H1 (cell line): ENCODE measurements around the gene DDR2. TPM values are rescaled to one million over a fixed set of nuclear protein-coding genes. Genes with fewer than 3 reads are reported as not detected.

Source experiments
- CTCF ChIA-PET: fragments of 300-600 bp; sonication (Branson Sonifier 250); formaldehyde crosslinking; loops from one replicate; lab custom pipeline; 2021; ENCODE audit not compliant: partially characterized antibody; lab: Charles Lee
- POLR2A ChIA-PET: fragments of 300-600 bp; sonication (Branson Sonifier 250); formaldehyde crosslinking; loops from one replicate; lab custom pipeline; 2021; ENCODE audit warnings: inconsistent platforms; ENCODE audit not compliant: partially characterized antibody; lab: Charles Lee
- DNase-seq, 2 experiments: peaks; one replicate each; pipeline versions ENCODE4 v3.0.0 to v3.0.0-alpha.2; 2010 to 2022; ENCODE audit warnings: low spot score in 2 of 2, low read depth in 1 of 2, mixed read lengths in 1 of 2
- FAIRE-seq: peaks from 2 replicates; lab custom pipeline; 2011; peaks lifted over from hg19 to GRCh38; lab: Jason Lieb, UNC
- H2AFZ ChIP-seq: 2 replicates; pipeline ENCODE4 v1.8.1; 2012; ENCODE audit warnings: low read length, inconsistent platforms
- H2AK5ac ChIP-seq: 2 replicates; pipeline ENCODE4 v1.6.1; 2013; ENCODE audit warnings: low read depth, low read length
- H2BK120ac ChIP-seq: replicated peaks from 2 replicates; pipeline ENCODE3; 2013; ENCODE audit warnings: low read depth, low read length, inconsistent platforms
- H2BK12ac ChIP-seq: 2 replicates; pipeline ENCODE4 v1.6.1; 2013; ENCODE audit warnings: low read depth, low read length
- H2BK15ac ChIP-seq: 2 replicates; pipeline ENCODE4 v1.6.1; 2013; ENCODE audit warnings: low read length
- H2BK20ac ChIP-seq: 2 replicates; pipeline ENCODE4 v1.6.1; 2013; ENCODE audit warnings: low read length
- H2BK5ac ChIP-seq: 2 replicates; pipeline ENCODE4 v1.6.1; 2013; ENCODE audit warnings: low read depth, low read length
- H3K14ac ChIP-seq: 2 replicates; pipeline ENCODE4 v1.6.1; 2013; ENCODE audit warnings: inconsistent platforms; ENCODE audit not compliant: insufficient read length
- H3K18ac ChIP-seq: 2 replicates; pipeline ENCODE4 v1.6.1; 2013; ENCODE audit warnings: low read length; ENCODE audit errors: extremely low read depth
- H3K23ac ChIP-seq: 2 replicates; pipeline ENCODE4 v1.6.1; 2013; ENCODE audit warnings: inconsistent platforms; ENCODE audit not compliant: insufficient read length
- H3K23me2 ChIP-seq: 2 replicates; pipeline ENCODE4 v1.6.1; 2013; ENCODE audit warnings: low read depth, low read length
- H3K27ac ChIP-seq: 2 replicates; pipeline ENCODE4 v1.6.1; 2011; ENCODE audit warnings: low read depth, low read length, inconsistent platforms
- H3K27me3 ChIP-seq, 4 experiments: replicated peaks in 1 of 4; 1 replicate in 1 of 4; 2 replicates in 3 of 4; pipeline versions ENCODE4 v1.6.1 to v1.8.1; 2011 to 2013; ENCODE audit warnings: low read length in 3 of 4, mild to moderate bottlenecking in 3 of 4, inconsistent platforms in 2 of 4, mixed read lengths in 2 of 4, moderate library complexity in 1 of 4; ENCODE audit not compliant: control insufficient read depth in 3 of 4, insufficient read depth in 3 of 4; ENCODE audit errors: extremely low read depth in 1 of 4
- H3K36me3 ChIP-seq, 4 experiments: 2 replicates each; pipeline versions ENCODE4 v1.6.1 to v1.8.1; 2011 to 2013; ENCODE audit warnings: mild to moderate bottlenecking in 4 of 4, low read length in 3 of 4, moderate library complexity in 2 of 4, control low read depth in 1 of 4, inconsistent platforms in 1 of 4; ENCODE audit not compliant: insufficient read depth in 4 of 4, control insufficient read depth in 2 of 4
- H3K4ac ChIP-seq: replicated peaks from 2 replicates; pipeline ENCODE3; 2013; ENCODE audit warnings: low read length, low read depth, mixed read lengths, inconsistent platforms; ENCODE audit not compliant: insufficient read length
- H3K4me1 ChIP-seq, 4 experiments: replicated peaks in 1 of 4; 1 replicate in 1 of 4; 2 replicates in 3 of 4; pipeline versions ENCODE4 v1.6.1 to v1.8.1; 2011 to 2013; ENCODE audit warnings: low read length in 3 of 4, inconsistent platforms in 2 of 4, mixed read lengths in 1 of 4; ENCODE audit not compliant: insufficient read depth in 4 of 4, control insufficient read depth in 3 of 4
- H3K4me2 ChIP-seq, 2 experiments: 2 replicates each; pipeline versions ENCODE4 v1.6.1 to v1.8.1; 2011 to 2013; ENCODE audit warnings: low read depth in 2 of 2, low read length in 2 of 2, control low read depth in 1 of 2, inconsistent platforms in 1 of 2, mild to moderate bottlenecking in 1 of 2; ENCODE audit not compliant: insufficient read depth in 1 of 2
- H3K4me3 ChIP-seq, 4 experiments: fragments of 200-600, 300-600 bp in 1 of 4; sonication (generic), shearing (Covaris generic), sonication (Bioruptor Twin) in 1 of 4; 2 replicates each; pipeline versions ENCODE4 v1.5.1 to v1.8.1; 2011 to 2016; ENCODE audit warnings: low read length in 4 of 4, low read depth in 3 of 4, control low read depth in 2 of 4, inconsistent platforms in 2 of 4, mild to moderate bottlenecking in 2 of 4, mixed read lengths in 1 of 4, moderate library complexity in 1 of 4; ENCODE audit not compliant: insufficient read depth in 2 of 4; ENCODE audit errors: extremely low read depth in 1 of 4
- H3K56ac ChIP-seq: replicated peaks from 2 replicates; pipeline ENCODE3; 2013; ENCODE audit warnings: low read depth, mild to moderate bottlenecking, mixed read lengths, low read length, inconsistent platforms; ENCODE audit not compliant: insufficient read length
- H3K79me1 ChIP-seq: 2 replicates; pipeline ENCODE4 v1.6.1; 2013; ENCODE audit warnings: low read depth, low read length, control low read depth
- H3K79me2 ChIP-seq, 2 experiments: 2 replicates each; pipeline versions ENCODE4 v1.6.1 to v1.8.1; 2012 to 2013; ENCODE audit warnings: low read length in 2 of 2, mild to moderate bottlenecking in 2 of 2, inconsistent platforms in 1 of 2; ENCODE audit not compliant: insufficient read depth in 2 of 2, control insufficient read depth in 1 of 2
- H3K9ac ChIP-seq, 4 experiments: replicated peaks in 1 of 4; 1 replicate in 1 of 4; 2 replicates in 3 of 4; pipeline versions ENCODE4 v1.6.1 to v1.8.1; 2011 to 2013; ENCODE audit warnings: low read depth in 3 of 4, low read length in 3 of 4, control low read depth in 2 of 4, mild to moderate bottlenecking in 2 of 4, moderate library complexity in 2 of 4, inconsistent platforms in 1 of 4; ENCODE audit errors: extremely low read depth in 1 of 4
- H3K9me3 ChIP-seq, 2 experiments: 2 replicates each; pipeline versions ENCODE4 v1.6.1 to v1.8.1; 2012 to 2013; ENCODE audit warnings: mild to moderate bottlenecking in 2 of 2, moderate library complexity in 2 of 2, control low read depth in 1 of 2, inconsistent platforms in 1 of 2, low read depth in 1 of 2, low read length in 1 of 2, mixed read lengths in 1 of 2; ENCODE audit not compliant: insufficient read depth in 2 of 2
- H4K20me1 ChIP-seq, 2 experiments: replicated peaks in 1 of 2; 2 replicates each; pipeline versions ENCODE3 to v1.8.1; 2011 to 2013; ENCODE audit warnings: inconsistent platforms in 2 of 2, low read length in 2 of 2, mild to moderate bottlenecking in 1 of 2; ENCODE audit not compliant: insufficient read depth in 2 of 2, control insufficient read depth in 1 of 2
- H4K5ac ChIP-seq: 2 replicates; pipeline ENCODE4 v1.6.1; 2013; ENCODE audit warnings: low read length, low read depth, mixed read lengths, inconsistent platforms; ENCODE audit not compliant: insufficient read length
- H4K8ac ChIP-seq: 2 replicates; pipeline ENCODE4 v1.8.0; 2013; ENCODE audit warnings: mild to moderate bottlenecking, moderate library complexity, low read length, inconsistent platforms; ENCODE audit not compliant: insufficient read depth; ENCODE audit errors: extremely low read depth
- H4K91ac ChIP-seq: replicated peaks from 2 replicates; pipeline ENCODE3; 2013; ENCODE audit warnings: low read length, mixed read lengths, inconsistent platforms; ENCODE audit not compliant: insufficient read length
- CEBPB ChIP-seq: IDR thresholded peaks from 2 replicates; pipeline ENCODE4 v1.6.1; 2012; ENCODE audit warnings: low read depth, low read length
- CHD1 ChIP-seq: IDR thresholded peaks from 2 replicates; pipeline ENCODE4 v1.6.1; 2012; ENCODE audit warnings: low read depth, low read length, improper control_type of control experiment
- CTBP2 ChIP-seq: IDR thresholded peaks from 2 replicates; pipeline ENCODE4 v1.7.0; 2011; ENCODE audit warnings: borderline replicate concordance, mild to moderate bottlenecking, moderate library complexity, mixed read lengths, low read length; ENCODE audit not compliant: insufficient read depth, insufficient read length
- GABPA ChIP-seq: IDR thresholded peaks from 2 replicates; pipeline ENCODE4 v1.6.1; 2011; ENCODE audit warnings: mild to moderate bottlenecking, low read length, moderate library complexity, borderline replicate concordance; ENCODE audit not compliant: insufficient read depth
- JUND ChIP-seq: IDR thresholded peaks from 2 replicates; pipeline ENCODE4 v1.6.1; 2011; ENCODE audit warnings: mild to moderate bottlenecking, improper control_type of control experiment, low read length
- RXRA ChIP-seq: IDR thresholded peaks from 2 replicates; pipeline ENCODE4 v1.6.1; 2011; ENCODE audit warnings: low read depth, mild to moderate bottlenecking, low read length, moderate library complexity; ENCODE audit not compliant: insufficient read depth
- SIRT6 ChIP-seq: IDR thresholded peaks from one replicate; pipeline ENCODE4 v1.7.1; 2012; ENCODE audit warnings: low read length, inconsistent platforms
- SIX5 ChIP-seq: IDR thresholded peaks from 2 replicates; pipeline ENCODE4 v1.6.1; 2011; ENCODE audit warnings: mild to moderate bottlenecking, low read depth, low read length
- SP2 ChIP-seq: IDR thresholded peaks from 2 replicates; pipeline ENCODE4 v1.6.1; 2012; ENCODE audit warnings: mild to moderate bottlenecking, low read length, inconsistent platforms
- ZNF274 ChIP-seq: IDR thresholded peaks from 2 replicates; pipeline ENCODE4 v1.7.0; 2012; ENCODE audit warnings: low read length, borderline replicate concordance; ENCODE audit errors: extremely low read depth
- WGBS, 2 experiments: shearing (Covaris generic) in 1 of 2; methylation state at CpG; one replicate each; pipeline versions ENCODE4 v1.1.6 to v1.1.7; 2013 to 2015; ENCODE audit warnings: low lambda C conversion rate in 2 of 2, mixed read lengths in 2 of 2, inconsistent platforms in 1 of 2, low coverage in 1 of 2, missing lambda C conversion rate in 1 of 2; ENCODE audit not compliant: insufficient replicate concordance in 2 of 2, insufficient coverage in 1 of 2, insufficient read length in 1 of 2; ENCODE audit errors: extremely low coverage in 1 of 2, missing lambda C conversion rate in 1 of 2; 5-methylcytosine and 5-hydroxymethylcytosine counted together
- polyA plus RNA-seq, 7 experiments: library from polyadenylated mRNA; depleted of rRNA in 3 of 7; stranded (reverse) in 5 of 7; unstranded in 2 of 7; fragments of >200 nt in 5 of 7; fragments of 200-250 nt in 2 of 7; gene quantifications; 1 replicate in 5 of 7; 2 replicates in 1 of 7; 4 replicates in 1 of 7; pipeline versions ENCODE4 v1.2.1 to v1.2.3, GENCODE V29; 2011 to 2013; ENCODE audit warnings: missing spikeins in 2 of 7, mixed read lengths in 2 of 7
- total RNA-seq: library from RNA; stranded (reverse); fragmentation: NEBNext Ultra II Directional; extraction: Animal tissue kit (Norgen Biotek cat#: 25700); gene quantifications from 2 replicates; pipeline ENCODE4 v1.2.1, GENCODE V29; 2021
- TF ChIP-seq, protein P1 (sequence below), 3 experiments: IDR thresholded peaks; 1 replicate in 2 of 3; 2 replicates in 1 of 3; pipeline versions ENCODE4 v1.5.1 to v1.6.1; 2011; ENCODE audit warnings: low read length in 3 of 3, mild to moderate bottlenecking in 3 of 3, inconsistent platforms in 2 of 3, low read depth in 1 of 3, moderate library complexity in 1 of 3; ENCODE audit not compliant: insufficient read depth in 1 of 3; ENCODE audit errors: control extremely low read depth in 1 of 3

DDR2 gene
- total and polyA plus RNA-seq, 2 of the 8 experiments (the other 6 are each of a cell fraction or from before 2014, with no cell fraction given), result 1.00 to 2.1 TPM

- Histone ChIP-seq H2BK12ac (no peak overlapping the region), H3K56ac (no peak overlapping the region), H2BK5ac (no peak overlapping the region), H3K79me1 (no peaks in the 10 kb centered on the region), H2AFZ (no peak overlapping the region), H3K79me2 (no peaks in the 10 kb centered on the region), H3K27ac (no peak overlapping the region), H3K23me2 (no peaks in the 10 kb centered on the region), H3K9ac (no peak overlapping the region), H2BK20ac (no peak overlapping the region), H3K4me2 (no peak overlapping the region), H3K36me3 (no peaks in the 10 kb centered on the region), H2BK120ac (no peak overlapping the region), H4K5ac (no peak overlapping the region), H3K14ac (no peak overlapping the region), H3K4ac (no peak overlapping the region), H2AK5ac (no peak overlapping the region), H3K27me3 (no peaks in the 10 kb centered on the region), H2BK15ac (no peak overlapping the region), H3K9me3 (peaks cover 8 to 11% of the 10 kb centered on the region in 2 experiments), H3K23ac (no peak overlapping the region), H3K18ac (no peak overlapping the region), H4K8ac (no peak overlapping the region), H4K91ac (no peak overlapping the region), H3K4me1 (no peaks in the 10 kb centered on the region), H3K4me3 (no peak overlapping the region), H4K20me1 (no peaks in the 10 kb centered on the region)
- TF ChIP-seq JUND, result no peak
- no peak for TF ChIP-seq CTBP2
- no peak for TF ChIP-seq SP2
- TF ChIP-seq ZNF274, result no peak
- TF ChIP-seq GABPA, result no peak
- TF ChIP-seq, protein P1, sequence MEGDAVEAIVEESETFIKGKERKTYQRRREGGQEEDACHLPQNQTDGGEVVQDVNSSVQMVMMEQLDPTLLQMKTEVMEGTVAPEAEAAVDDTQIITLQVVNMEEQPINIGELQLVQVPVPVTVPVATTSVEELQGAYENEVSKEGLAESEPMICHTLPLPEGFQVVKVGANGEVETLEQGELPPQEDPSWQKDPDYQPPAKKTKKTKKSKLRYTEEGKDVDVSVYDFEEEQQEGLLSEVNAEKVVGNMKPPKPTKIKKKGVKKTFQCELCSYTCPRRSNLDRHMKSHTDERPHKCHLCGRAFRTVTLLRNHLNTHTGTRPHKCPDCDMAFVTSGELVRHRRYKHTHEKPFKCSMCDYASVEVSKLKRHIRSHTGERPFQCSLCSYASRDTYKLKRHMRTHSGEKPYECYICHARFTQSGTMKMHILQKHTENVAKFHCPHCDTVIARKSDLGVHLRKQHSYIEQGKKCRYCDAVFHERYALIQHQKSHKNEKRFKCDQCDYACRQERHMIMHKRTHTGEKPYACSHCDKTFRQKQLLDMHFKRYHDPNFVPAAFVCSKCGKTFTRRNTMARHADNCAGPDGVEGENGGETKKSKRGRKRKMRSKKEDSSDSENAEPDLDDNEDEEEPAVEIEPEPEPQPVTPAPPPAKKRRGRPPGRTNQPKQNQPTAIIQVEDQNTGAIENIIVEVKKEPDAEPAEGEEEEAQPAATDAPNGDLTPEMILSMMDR (IDR thresholded peaks at IDR 0.05; ENCODE audit: control extremely low read depth in 1 of 3, insufficient read depth in 1 of 3, low read depth in 1 of 3, low read length in 3 of 3), result no peak
- no peak for TF ChIP-seq CHD1
- no peak for TF ChIP-seq SIX5
- TF ChIP-seq RXRA, result no peak
- no peak for TF ChIP-seq SIRT6
- TF ChIP-seq CEBPB, result no peak
- FAIRE-seq (no peak), DNase-seq (no peak)
- 90% methylated on average over 3 of the region's 3 CpGs; no CpG with 5 or more reads in 1 of the 2 experiments for WGBS, 2 experiments
- CTCF ChIA-PET, result interaction anchor here (1.3 to 3.1 kb wide), 3 partner anchors 8 to 12 kb away, joined by 3 to 16 read pairs (median 3); no protein-coding TSS in a partner anchor
- POLR2A ChIA-PET, result no interaction called here
These were observed 13.2 kb upstream of the DDR2 start for GRCh38 chr1:162619076-162619475.
